Embryonic facial prominence (tissue), 1 donor: ENCODE data around the gene ZNF587B.
"Not testable (repeated sequence)": the region's sequence is repeated elsewhere in the genome, so short reads cannot be mapped to it uniquely, and the experiment has no call there.

Experiments used
- DNase-seq: peaks from one replicate; pipeline ENCODE4 v3.0.0-alpha.2; 2016; ENCODE audit errors: extremely low spot score

The ZNF587B gene

GRCh38 chr19:57830071-57830602 is at the start of gene ZNF587B:
ZNF587B (plus strand) TSS chr19:57830299; CDS start chr19:57830529, 230 bp downstream.
- peak; percentile 59 for DNase-seq

GRCh38 chr19:57786286-57786685 is 43.8 kb upstream of the ZNF587B start:
- no peak for DNase-seq

GRCh38 chr19:57786906-57787305 is 43.2 kb upstream of the ZNF587B start:
- DNase-seq = no peak

- no peak for DNase-seq
These were observed 41.9 kb upstream of the ZNF587B start for GRCh38 chr19:57788114-57788692.

- DNase-seq = no peak
These were observed 40.8 kb upstream of the ZNF587B start for GRCh38 chr19:57789288-57789687.

- DNase-seq = not testable (repeated sequence)
These were observed 33.5 kb upstream of the ZNF587B start for GRCh38 chr19:57796580-57796979.

GRCh38 chr19:57800696-57801095 is 29.4 kb upstream of the ZNF587B start:
- no peak for DNase-seq

- no peak for DNase-seq
These were observed 27.8 kb upstream of the ZNF587B start for GRCh38 chr19:57802269-57802668.

GRCh38 chr19:57803265-57803593 is 26.9 kb upstream of the ZNF587B start:
- DNase-seq = peak; percentile 20

- DNase-seq = peak; percentile 34
These were observed 26.3 kb upstream of the ZNF587B start for GRCh38 chr19:57803594-57804325.

- DNase-seq = no peak
These were observed 22.6 kb upstream of the ZNF587B start for GRCh38 chr19:57807541-57807940.

GRCh38 chr19:57810410-57811295 is 19.4 kb upstream of the ZNF587B start:
- DNase-seq = not testable (repeated sequence)

- DNase-seq = no peak
These were observed 17.9 kb upstream of the ZNF587B start for GRCh38 chr19:57812226-57812625.

GRCh38 chr19:57812975-57813820 is 16.9 kb upstream of the ZNF587B start:
- DNase-seq = not testable (repeated sequence)

- no peak for DNase-seq
These were observed 16.1 kb upstream of the ZNF587B start for GRCh38 chr19:57813919-57814504.

- DNase-seq = peak; percentile 85
These were observed 15.4 kb upstream of the ZNF587B start, which contains the start of gene ZNF552 for GRCh38 chr19:57814505-57815246. ZNF552 (minus strand) TSS chr19:57814913; CDS start chr19:57814743, 170 bp downstream.

- DNase-seq = no peak
These were observed 14.6 kb upstream of the ZNF587B start for GRCh38 chr19:57815247-57816075.

GRCh38 chr19:57816652-57817051 is 13.4 kb upstream of the ZNF587B start:
- no peak for DNase-seq

- no peak for DNase-seq
These were observed 12.1 kb upstream of the ZNF587B start for GRCh38 chr19:57817976-57818375.
